ENCODE measurements around the gene CRTAC1.

GRCh38 chr10:97861924-97862323 is 168.5 kb downstream of the CRTAC1 start:
- TF ChIP-seq, protein P1, sequence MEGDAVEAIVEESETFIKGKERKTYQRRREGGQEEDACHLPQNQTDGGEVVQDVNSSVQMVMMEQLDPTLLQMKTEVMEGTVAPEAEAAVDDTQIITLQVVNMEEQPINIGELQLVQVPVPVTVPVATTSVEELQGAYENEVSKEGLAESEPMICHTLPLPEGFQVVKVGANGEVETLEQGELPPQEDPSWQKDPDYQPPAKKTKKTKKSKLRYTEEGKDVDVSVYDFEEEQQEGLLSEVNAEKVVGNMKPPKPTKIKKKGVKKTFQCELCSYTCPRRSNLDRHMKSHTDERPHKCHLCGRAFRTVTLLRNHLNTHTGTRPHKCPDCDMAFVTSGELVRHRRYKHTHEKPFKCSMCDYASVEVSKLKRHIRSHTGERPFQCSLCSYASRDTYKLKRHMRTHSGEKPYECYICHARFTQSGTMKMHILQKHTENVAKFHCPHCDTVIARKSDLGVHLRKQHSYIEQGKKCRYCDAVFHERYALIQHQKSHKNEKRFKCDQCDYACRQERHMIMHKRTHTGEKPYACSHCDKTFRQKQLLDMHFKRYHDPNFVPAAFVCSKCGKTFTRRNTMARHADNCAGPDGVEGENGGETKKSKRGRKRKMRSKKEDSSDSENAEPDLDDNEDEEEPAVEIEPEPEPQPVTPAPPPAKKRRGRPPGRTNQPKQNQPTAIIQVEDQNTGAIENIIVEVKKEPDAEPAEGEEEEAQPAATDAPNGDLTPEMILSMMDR (conservative IDR thresholded peaks at IDR 0.05; ENCODE audit: low read depth in 2 of 2) = no peak
- no peak for TF ChIP-seq ZNF114 (CRISPR knock-in tag; IDR thresholded peaks at IDR 0.05)
- TF ChIP-seq EZH2phosphoT487 (IDR thresholded peaks at IDR 0.05; ENCODE audit: unreplicated experiment) = no peak
- no peak for TF ChIP-seq POLR2AphosphoS5 (IDR thresholded peaks at IDR 0.05; ENCODE audit: low read depth)
- no peak for TF ChIP-seq EZH2 (IDR thresholded peaks at IDR 0.05; ENCODE audit: low read depth, unreplicated experiment)
- no peak for TF ChIP-seq STAT1 (IDR thresholded peaks at IDR 0.05; ENCODE audit: unreplicated experiment)
- TF ChIP-seq, protein P2, sequence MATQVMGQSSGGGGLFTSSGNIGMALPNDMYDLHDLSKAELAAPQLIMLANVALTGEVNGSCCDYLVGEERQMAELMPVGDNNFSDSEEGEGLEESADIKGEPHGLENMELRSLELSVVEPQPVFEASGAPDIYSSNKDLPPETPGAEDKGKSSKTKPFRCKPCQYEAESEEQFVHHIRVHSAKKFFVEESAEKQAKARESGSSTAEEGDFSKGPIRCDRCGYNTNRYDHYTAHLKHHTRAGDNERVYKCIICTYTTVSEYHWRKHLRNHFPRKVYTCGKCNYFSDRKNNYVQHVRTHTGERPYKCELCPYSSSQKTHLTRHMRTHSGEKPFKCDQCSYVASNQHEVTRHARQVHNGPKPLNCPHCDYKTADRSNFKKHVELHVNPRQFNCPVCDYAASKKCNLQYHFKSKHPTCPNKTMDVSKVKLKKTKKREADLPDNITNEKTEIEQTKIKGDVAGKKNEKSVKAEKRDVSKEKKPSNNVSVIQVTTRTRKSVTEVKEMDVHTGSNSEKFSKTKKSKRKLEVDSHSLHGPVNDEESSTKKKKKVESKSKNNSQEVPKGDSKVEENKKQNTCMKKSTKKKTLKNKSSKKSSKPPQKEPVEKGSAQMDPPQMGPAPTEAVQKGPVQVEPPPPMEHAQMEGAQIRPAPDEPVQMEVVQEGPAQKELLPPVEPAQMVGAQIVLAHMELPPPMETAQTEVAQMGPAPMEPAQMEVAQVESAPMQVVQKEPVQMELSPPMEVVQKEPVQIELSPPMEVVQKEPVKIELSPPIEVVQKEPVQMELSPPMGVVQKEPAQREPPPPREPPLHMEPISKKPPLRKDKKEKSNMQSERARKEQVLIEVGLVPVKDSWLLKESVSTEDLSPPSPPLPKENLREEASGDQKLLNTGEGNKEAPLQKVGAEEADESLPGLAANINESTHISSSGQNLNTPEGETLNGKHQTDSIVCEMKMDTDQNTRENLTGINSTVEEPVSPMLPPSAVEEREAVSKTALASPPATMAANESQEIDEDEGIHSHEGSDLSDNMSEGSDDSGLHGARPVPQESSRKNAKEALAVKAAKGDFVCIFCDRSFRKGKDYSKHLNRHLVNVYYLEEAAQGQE (IDR thresholded peaks at IDR 0.05; ENCODE audit: unreplicated experiment) = no peak
- TF ChIP-seq, protein P3, sequence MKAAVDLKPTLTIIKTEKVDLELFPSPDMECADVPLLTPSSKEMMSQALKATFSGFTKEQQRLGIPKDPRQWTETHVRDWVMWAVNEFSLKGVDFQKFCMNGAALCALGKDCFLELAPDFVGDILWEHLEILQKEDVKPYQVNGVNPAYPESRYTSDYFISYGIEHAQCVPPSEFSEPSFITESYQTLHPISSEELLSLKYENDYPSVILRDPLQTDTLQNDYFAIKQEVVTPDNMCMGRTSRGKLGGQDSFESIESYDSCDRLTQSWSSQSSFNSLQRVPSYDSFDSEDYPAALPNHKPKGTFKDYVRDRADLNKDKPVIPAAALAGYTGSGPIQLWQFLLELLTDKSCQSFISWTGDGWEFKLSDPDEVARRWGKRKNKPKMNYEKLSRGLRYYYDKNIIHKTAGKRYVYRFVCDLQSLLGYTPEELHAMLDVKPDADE (IDR thresholded peaks at IDR 0.05) = no peak
- TF ChIP-seq CREB1 (CRISPR knock-in tag; IDR thresholded peaks at IDR 0.05; ENCODE audit: low read depth) = no peak
- no peak for TF ChIP-seq JUNB (IDR thresholded peaks at IDR 0.05; ENCODE audit: unreplicated experiment)
- no peak for TF ChIP-seq NANOG (IDR thresholded peaks at IDR 0.05; ENCODE audit: borderline replicate concordance)
- TF ChIP-seq ZNF331 (CRISPR knock-in tag; IDR thresholded peaks at IDR 0.05; ENCODE audit: low read depth) = no peak
- TF ChIP-seq ZNF462 (CRISPR knock-in tag; IDR thresholded peaks at IDR 0.05) = no peak

Measured in GM23338 (cell line).